Mesothelial cell of epicardium (in vitro differentiated cells): ENCODE measurements around the gene PSMB8. TPM values are rescaled to one million over a fixed set of nuclear protein-coding genes. Genes with fewer than 3 reads are reported as not detected.
A peak's percentile ranks its signal among the peaks of the same experiment; 100 is the strongest.

ENCODE experiments used
- DNase-seq, 2 experiments: peaks; one replicate each; pipeline ENCODE4 v3.0.0; 2021; ENCODE audit warnings: low spot score in 2 of 2; ENCODE audit not compliant: unreplicated experiment in 2 of 2
- H3K27ac Mint-ChIP-seq: 2 replicates; pipeline ENCODE4 v1.8.0; 2021; ENCODE audit warnings: mixed read lengths
- H3K27me3 Mint-ChIP-seq: 2 replicates; pipeline ENCODE4 v1.8.0; 2021; ENCODE audit warnings: low read depth, mixed read lengths
- H3K36me3 Mint-ChIP-seq: 2 replicates; pipeline ENCODE4 v1.8.0; 2021; ENCODE audit warnings: mixed read lengths
- H3K4me1 Mint-ChIP-seq: 2 replicates; pipeline ENCODE4 v1.8.0; 2021; ENCODE audit warnings: mixed read lengths
- H3K4me3 Mint-ChIP-seq: 2 replicates; pipeline ENCODE4 v1.8.0; 2021; ENCODE audit warnings: mild to moderate bottlenecking, moderate library complexity, mixed read lengths
- H3K9me3 Mint-ChIP-seq: 2 replicates; pipeline ENCODE4 v1.8.0; 2021; ENCODE audit warnings: mixed read lengths
- total RNA-seq: library from RNA; stranded (reverse); gene quantifications from 3 replicates; pipeline ENCODE4 v1.2.1, GENCODE V29; 2021
- TF ChIP-seq, protein P1 (sequence below): fragments of 200-600 bp; sonication (generic); IDR thresholded peaks from one replicate; pipeline ENCODE4 v1.5.0; 2021; ENCODE audit warnings: antibody characterized with exemption; ENCODE audit not compliant: unreplicated experiment

The PSMB8 gene
- total RNA-seq, 1 donor from 2014 or later: 14.2 TPM

DNA sequence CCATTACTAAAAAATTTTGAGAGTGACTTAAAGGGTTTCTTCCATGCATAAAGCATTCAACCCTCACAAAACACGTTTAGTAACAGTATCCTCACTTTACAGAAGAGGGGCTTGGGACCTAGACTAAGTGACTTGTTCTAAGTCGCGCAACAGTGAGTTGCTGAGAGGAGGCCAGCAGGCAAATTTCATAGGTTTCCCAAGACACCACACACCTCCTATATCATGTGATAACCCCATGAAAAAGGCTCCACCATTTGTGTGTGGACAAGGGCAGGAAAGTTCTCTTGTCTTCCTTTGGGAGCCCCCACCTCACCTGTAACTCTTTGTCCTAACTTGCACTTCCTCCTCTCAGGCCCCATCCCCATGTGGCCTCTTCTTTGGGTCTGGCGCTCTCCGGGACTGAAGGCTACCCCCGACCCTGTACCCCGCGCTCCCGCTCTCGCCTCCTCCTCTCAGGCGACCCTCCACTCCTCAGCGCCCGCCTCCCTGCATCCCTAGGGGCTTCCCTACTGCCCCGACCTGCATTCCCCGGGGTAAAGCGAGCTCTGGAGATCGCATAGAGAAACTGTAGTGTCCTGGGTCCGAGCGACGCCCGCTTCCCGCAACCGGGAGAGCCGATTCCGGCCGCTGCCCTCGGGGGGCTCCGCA is 392 bp downstream of the PSMB8 start:
- H3K9me3 Mint-ChIP-seq: no peaks in the 10 kb centered on the region
- H3K4me1 Mint-ChIP-seq: peaks cover 10% of the 10 kb centered on the region
- H3K36me3 Mint-ChIP-seq: peaks cover 10% of the 10 kb centered on the region
- H3K27me3 Mint-ChIP-seq: peaks cover 59% of the 10 kb centered on the region
- H3K4me3 Mint-ChIP-seq: peak overlapping the region; percentile 93
- peak overlapping the region; percentile 82 for H3K27ac Mint-ChIP-seq
- TF ChIP-seq, protein P1, sequence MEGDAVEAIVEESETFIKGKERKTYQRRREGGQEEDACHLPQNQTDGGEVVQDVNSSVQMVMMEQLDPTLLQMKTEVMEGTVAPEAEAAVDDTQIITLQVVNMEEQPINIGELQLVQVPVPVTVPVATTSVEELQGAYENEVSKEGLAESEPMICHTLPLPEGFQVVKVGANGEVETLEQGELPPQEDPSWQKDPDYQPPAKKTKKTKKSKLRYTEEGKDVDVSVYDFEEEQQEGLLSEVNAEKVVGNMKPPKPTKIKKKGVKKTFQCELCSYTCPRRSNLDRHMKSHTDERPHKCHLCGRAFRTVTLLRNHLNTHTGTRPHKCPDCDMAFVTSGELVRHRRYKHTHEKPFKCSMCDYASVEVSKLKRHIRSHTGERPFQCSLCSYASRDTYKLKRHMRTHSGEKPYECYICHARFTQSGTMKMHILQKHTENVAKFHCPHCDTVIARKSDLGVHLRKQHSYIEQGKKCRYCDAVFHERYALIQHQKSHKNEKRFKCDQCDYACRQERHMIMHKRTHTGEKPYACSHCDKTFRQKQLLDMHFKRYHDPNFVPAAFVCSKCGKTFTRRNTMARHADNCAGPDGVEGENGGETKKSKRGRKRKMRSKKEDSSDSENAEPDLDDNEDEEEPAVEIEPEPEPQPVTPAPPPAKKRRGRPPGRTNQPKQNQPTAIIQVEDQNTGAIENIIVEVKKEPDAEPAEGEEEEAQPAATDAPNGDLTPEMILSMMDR: no peak
- no peak for DNase-seq

DNA sequence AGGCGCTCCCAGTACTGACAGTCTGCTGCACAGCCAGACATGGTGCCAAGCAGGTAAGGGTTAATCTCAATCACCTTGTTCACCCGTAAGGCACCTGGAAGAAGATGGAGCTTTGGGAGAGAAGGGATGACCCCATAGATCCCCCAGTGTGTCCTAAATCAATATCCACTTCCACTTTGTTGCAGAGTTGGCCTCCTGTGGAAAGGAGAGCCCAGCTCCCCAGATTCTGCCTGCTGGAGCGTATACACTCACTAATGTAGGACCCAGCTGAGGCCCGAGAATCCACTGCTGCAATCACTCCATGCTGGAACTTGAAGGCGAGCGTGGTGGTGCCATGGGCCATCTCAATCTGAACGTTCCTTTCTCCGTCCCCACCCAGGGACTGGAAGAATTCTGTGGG is 1.2 kb downstream of the PSMB8 start:
- Mint-ChIP-seq H3K4me3 (peak overlapping the region; percentile 93), H3K36me3 (peaks cover 8% of the 10 kb centered on the region), H3K4me1 (peaks cover 10% of the 10 kb centered on the region), H3K27ac (no peak overlapping the region), H3K27me3 (peaks cover 51% of the 10 kb centered on the region), H3K9me3 (no peaks in the 10 kb centered on the region)
- TF ChIP-seq, protein P1: no peak
- DNase-seq: no peak

DNA sequence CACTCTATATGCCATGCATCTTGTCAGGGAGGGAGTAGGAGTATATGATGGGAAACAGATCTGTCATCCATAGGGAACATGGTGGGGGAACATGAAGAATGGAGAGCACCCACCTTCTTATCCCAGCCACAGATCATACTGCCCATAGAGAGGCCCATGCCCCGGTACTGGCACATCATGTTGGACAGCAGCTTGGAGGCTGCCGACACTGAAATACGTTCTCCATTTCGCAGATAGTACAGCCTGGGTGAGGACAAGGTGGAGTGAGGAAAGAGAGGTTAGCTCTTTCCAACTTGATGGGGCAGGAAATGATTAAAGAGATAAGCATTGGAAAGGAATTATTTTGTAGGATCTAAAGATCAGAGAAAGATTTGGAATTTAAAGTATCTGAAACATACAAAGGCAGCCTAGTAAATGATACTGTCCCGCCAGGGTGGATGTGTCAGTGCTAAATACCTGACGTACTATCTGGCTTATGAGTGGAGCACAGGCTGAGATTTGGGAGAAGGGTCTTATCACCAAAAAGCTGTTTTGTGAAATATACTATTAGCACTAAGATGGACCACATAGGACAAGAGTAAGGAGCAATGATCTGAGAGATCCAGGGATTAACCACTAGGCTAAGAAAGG is 1.7 kb downstream of the PSMB8 start:
- H3K27ac Mint-ChIP-seq: no peak overlapping the region
- H3K36me3 Mint-ChIP-seq: peaks cover 8% of the 10 kb centered on the region
- TF ChIP-seq, protein P1: no peak
- peaks cover 45% of the 10 kb centered on the region for H3K27me3 Mint-ChIP-seq
- peaks cover 16% of the 10 kb centered on the region for H3K4me1 Mint-ChIP-seq
- no peak overlapping the region for H3K4me3 Mint-ChIP-seq
- H3K9me3 Mint-ChIP-seq: no peaks in the 10 kb centered on the region
- no peak for DNase-seq

DNA sequence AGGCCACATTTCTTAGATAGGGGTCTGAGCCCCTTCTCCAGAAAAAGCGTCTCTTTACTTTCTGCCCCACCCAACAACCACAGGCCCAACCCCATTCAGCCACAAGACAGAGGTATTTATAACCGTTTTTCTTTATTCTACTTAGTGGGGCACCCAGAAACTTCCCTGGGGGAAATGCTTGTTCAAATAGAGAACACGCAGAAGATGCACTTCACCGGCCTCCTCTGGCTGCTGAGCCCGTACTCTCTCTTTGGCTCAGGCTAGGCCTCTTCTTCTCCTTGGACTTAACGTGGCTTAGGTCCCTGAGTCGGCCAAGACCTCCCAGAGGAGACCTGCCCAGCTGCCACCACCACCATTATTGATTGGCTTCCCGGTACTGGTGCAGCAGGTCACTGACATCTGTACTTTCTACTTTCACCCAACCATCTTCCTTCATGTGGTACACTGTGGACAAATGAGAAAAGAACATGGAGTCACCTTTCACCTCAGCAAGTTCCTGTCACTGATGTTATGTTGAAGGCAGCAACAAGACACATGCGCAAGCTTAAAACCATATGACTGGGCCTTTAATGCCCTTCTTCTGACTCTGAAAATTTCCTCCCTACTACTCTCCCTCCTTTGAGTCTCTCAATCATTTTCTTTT is 3.1 kb downstream of the PSMB8 start:
- H3K4me1 Mint-ChIP-seq: peaks cover 21% of the 10 kb centered on the region
- no peak overlapping the region for H3K4me3 Mint-ChIP-seq
- peaks cover 36% of the 10 kb centered on the region for H3K27me3 Mint-ChIP-seq

DNA sequence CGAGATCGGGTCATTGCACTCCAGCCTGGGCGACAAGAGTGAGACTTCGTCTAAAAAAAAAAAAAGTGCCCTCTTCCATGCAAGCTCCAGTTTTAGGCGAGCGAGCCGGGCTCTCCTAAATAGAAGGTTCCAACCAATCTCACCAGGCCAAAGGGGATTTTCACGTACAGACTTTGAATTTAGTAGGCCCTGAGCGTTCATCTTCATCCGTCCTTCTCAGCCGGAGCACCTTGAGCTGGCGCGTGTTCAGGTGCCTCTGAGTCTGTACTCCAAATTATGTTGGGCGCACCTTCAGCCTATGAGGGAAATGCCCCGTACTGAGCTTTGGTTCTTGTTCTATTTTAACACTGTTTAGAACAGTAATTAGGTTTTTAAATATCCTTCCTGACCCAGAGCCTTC is 4.5 kb downstream of the PSMB8 start:
- peaks cover 26% of the 10 kb centered on the region for H3K27me3 Mint-ChIP-seq

More for the DNA sequence above, 3.1 kb downstream of the PSMB8 start:
- no peak for DNase-seq
- Mint-ChIP-seq H3K27ac (no peak overlapping the region), H3K36me3 (peaks cover 8% of the 10 kb centered on the region), H3K9me3 (no peaks in the 10 kb centered on the region)
- TF ChIP-seq, protein P1: no peak

More for the DNA sequence above, 4.5 kb downstream of the PSMB8 start:
- no peak overlapping the region for H3K4me3 Mint-ChIP-seq
- no peak for DNase-seq
- H3K9me3 Mint-ChIP-seq: no peaks in the 10 kb centered on the region
- H3K4me1 Mint-ChIP-seq: peaks cover 17% of the 10 kb centered on the region
- H3K36me3 Mint-ChIP-seq: peaks cover 12% of the 10 kb centered on the region
- TF ChIP-seq, protein P1: no peak
- no peak overlapping the region for H3K27ac Mint-ChIP-seq
